AG09319 (cell line): Measurements from ENCODE around the gene METAP2.

Experiments
- DNase-seq: peaks from one replicate; pipeline ENCODE4 v3.0.0-alpha.2; 2010; ENCODE audit warnings: low read depth; ENCODE audit errors: extremely low read depth
- TF ChIP-seq, protein P1 (sequence below): IDR thresholded peaks from 2 replicates; pipeline ENCODE4 v1.5.1; 2011; ENCODE audit warnings: low read depth, mild to moderate bottlenecking, inconsistent platforms, low read length, moderate library complexity

Gene METAP2

GRCh38 chr12:95484524-95484923 lies 10.6 kb downstream of the METAP2 start:
- DNase-seq, result peak; percentile 23

GRCh38 chr12:95487024-95487423 lies 13.1 kb downstream of the METAP2 start:
- no peak for DNase-seq
- TF ChIP-seq, protein P1, sequence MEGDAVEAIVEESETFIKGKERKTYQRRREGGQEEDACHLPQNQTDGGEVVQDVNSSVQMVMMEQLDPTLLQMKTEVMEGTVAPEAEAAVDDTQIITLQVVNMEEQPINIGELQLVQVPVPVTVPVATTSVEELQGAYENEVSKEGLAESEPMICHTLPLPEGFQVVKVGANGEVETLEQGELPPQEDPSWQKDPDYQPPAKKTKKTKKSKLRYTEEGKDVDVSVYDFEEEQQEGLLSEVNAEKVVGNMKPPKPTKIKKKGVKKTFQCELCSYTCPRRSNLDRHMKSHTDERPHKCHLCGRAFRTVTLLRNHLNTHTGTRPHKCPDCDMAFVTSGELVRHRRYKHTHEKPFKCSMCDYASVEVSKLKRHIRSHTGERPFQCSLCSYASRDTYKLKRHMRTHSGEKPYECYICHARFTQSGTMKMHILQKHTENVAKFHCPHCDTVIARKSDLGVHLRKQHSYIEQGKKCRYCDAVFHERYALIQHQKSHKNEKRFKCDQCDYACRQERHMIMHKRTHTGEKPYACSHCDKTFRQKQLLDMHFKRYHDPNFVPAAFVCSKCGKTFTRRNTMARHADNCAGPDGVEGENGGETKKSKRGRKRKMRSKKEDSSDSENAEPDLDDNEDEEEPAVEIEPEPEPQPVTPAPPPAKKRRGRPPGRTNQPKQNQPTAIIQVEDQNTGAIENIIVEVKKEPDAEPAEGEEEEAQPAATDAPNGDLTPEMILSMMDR, result no peak

More at GRCh38 chr12:95484524-95484923, 10.6 kb downstream of the METAP2 start:
- TF ChIP-seq, protein P1, result no peak

DNA sequence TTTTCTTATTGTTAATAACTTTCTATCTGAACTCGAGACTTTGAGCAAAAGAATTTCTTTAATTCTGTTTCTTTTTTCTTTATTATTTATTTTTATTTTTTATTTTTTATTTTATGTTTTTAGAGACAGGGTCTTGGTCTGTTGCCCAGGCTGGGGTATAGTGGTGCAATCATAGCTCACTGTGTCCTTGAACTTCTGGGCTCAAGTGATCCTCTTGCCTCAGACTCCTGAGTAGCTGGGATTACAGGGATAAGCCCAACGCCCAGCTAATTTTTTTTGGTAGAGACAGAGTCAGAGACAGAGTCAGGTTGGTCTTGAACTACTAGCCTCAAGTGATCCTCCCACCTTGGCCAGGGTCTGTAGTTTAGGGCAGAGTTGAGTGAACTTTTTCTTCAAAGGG lies 18.5 kb downstream of the METAP2 start:
- no peak for DNase-seq
- TF ChIP-seq, protein P1, result no peak

DNA sequence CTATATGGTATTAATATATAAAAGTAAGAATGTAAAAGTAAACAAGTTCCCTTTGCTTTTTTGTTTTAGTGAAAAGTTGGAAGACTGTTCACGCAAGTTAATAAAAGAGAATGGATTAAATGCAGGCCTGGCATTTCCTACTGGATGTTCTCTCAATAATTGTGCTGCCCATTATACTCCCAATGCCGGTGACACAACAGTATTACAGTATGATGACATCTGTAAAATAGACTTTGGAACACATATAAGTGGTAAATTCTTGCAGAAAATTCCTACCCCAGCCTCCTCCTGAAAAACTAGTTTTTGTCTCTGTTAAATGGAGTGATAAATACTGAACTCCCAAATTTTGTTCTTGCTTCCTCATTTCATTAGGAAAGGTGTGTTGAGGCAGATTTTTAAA lies 20.9 kb downstream of the METAP2 start:
- TF ChIP-seq, protein P1, result no peak
- DNase-seq, result no peak

- no peak for DNase-seq
- TF ChIP-seq, protein P1, result no peak
Observed at GRCh38 chr12:95495433-95495832, 21.5 kb downstream of the METAP2 start.

- DNase-seq, result no peak
- TF ChIP-seq, protein P1, result no peak
Observed at GRCh38 chr12:95497031-95497430, 23.1 kb downstream of the METAP2 start.

GRCh38 chr12:95498968-95499367 lies 25.0 kb downstream of the METAP2 start:
- TF ChIP-seq, protein P1, result no peak
- no peak for DNase-seq
